GM18505 (cell line): ENCODE results near the gene SYT12.

ENCODE experiments used
- ATAC-seq: cut with Tn5 transposase; IDR thresholded peaks from one replicate; pipeline ENCODE4 v1.9.1; 2021; ENCODE audit not compliant: unreplicated experiment
- POLR2A ChIP-seq: IDR thresholded peaks from 4 replicates; pipeline ENCODE4 v1.6.1; 2011; ENCODE audit warnings: borderline replicate concordance; ENCODE audit not compliant: insufficient read depth, insufficient read length; ENCODE audit errors: extremely low read depth

The SYT12 gene

DNA sequence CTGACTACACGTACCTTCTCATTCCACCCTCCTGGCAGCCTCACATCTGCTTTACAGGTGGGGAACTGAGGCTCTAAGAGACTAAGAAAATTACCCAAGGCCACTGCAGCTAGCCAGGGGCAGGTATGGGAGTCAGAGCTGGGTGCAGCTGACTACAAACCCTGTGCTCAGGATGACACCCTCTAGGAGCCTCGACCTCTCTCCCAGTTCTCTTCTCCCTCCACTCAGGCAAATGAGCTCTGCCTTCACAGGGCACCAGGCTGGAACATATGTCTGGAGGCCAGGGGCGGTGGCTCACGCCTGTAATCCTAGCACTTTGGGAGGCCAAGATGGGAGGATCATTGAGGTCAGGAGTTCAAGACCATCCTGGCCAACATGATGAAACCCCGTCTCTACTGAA, 4.0 kb downstream of the SYT12 start:
- no peak for TF ChIP-seq POLR2A
- ATAC-seq = no peak

GRCh38 chr11:67027483-67027930, 4.6 kb downstream of the SYT12 start:
- no peak for ATAC-seq
- TF ChIP-seq POLR2A = no peak

GRCh38 chr11:67027943-67028542, 5.1 kb downstream of the SYT12 start:
- no peak for ATAC-seq

DNA sequence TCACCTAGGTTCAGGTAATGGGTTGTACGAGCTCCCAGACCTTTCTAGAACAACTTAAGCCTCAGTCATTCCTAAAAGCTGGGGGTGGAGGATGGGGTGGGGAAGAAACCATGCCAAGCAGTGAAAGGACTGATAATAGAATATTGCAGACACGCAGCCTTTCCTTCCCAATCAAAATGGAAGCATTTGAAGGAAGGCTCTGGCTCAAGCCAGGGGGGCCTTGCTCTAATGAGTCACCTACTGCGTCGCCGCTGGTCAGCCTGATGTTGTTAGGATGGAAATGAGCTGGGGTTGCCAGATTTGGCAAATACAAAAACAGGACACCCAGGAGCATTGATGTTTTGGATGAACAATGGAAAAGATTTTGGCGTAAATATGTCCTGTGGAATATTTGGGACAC, 6.2 kb downstream of the SYT12 start:
- no peak for TF ChIP-seq POLR2A
- no peak for ATAC-seq

More at GRCh38 chr11:67027943-67028542, 5.1 kb downstream of the SYT12 start:
- TF ChIP-seq POLR2A = no peak

DNA sequence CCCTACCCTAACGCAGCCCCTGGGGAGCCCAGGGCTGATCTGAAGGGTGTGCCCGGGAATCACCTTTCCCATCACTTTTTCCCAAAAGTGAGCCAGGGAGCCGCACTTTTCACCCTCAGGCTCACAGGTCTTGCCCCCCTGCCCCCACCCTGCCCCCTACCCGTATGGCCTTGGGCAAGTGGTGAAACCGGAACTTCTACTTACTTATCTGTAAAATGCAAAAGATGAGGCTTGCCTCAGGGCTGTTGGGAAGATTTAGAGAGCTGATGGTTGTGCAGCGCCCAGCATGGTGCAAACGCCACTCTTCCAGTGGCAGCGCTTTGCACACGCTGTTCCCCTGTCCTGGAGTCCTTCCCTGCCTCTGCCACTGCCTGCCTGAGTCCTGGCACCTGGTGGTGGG, 8.0 kb downstream of the SYT12 start:
- no peak for ATAC-seq
- no peak for TF ChIP-seq POLR2A

DNA sequence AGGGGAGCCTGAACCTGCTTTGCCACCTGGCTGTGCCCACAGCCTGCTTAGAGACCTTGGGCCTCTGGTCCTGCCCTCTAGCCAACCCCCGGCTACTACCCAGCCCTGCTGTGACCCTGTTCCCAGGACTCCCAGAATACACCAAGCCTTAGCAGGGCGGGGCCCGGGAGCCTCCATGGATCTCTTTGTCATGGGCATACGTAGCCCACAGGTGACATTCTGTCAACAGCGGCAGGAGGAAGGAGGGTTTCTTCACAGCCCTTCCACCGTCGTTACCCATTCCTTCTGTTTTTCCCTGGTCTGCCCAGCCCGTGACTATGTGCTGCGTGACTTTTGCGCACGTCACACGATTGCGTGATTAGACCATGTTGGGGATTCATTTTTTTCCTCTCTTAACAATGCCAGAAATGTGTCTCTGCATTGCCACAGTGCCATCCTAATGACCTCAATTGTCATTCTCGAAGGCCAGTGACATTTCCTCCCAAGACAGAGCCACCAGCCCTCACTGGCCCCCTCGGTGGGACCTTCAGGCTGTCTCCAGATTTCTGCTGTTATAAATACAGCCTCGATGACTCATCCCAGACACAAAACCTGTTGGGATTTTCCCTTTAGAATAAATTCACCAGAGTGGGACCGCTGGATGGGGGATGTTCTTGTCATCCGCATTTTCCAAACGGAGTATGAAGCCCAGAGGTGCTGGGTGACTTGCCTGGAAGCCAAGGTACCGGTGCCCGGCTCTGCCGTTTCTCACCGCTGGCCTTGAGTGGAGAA, 9.0 kb downstream of the SYT12 start:
- TF ChIP-seq POLR2A = no peak
- no peak for ATAC-seq

DNA sequence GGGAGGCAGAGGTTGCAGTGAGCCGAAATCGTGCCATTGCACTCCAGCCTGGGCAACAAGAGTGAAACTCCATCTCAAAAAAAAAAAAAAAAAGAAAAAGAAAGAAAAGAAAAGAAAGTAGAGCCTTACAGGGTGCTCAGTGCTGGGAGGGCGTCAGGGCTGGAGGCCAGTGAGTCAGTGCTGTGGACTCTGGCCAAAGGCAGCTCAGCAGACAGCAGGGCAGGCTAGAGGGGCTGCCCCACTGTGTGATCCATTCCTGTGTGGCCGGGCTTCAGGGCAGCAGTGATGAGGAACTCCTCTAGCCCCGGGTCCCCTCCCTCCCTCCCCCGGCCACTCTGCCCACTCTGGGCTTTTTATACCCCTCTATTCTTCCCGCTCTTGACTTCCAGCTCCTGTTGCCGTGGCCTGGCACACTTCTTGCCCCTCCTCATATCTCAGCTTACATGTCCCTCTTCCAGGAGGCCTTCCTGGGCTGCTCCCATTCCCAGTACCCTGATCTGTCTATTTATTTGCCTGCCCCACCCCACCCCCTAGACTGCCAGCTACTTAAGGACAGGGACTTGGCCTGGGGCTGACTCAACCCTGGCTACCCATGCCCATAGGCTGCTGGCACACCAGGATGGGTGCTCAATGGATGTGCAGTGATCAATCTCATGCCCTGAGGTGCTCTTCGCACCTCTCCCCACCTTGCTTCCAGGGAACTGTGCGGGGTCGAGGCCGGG, 10.1 kb downstream of the SYT12 start:
- no peak for TF ChIP-seq POLR2A
- ATAC-seq = no peak

- ATAC-seq = no peak
- no peak for TF ChIP-seq POLR2A
Observed at GRCh38 chr11:67033661-67034166, 10.8 kb downstream of the SYT12 start.

DNA sequence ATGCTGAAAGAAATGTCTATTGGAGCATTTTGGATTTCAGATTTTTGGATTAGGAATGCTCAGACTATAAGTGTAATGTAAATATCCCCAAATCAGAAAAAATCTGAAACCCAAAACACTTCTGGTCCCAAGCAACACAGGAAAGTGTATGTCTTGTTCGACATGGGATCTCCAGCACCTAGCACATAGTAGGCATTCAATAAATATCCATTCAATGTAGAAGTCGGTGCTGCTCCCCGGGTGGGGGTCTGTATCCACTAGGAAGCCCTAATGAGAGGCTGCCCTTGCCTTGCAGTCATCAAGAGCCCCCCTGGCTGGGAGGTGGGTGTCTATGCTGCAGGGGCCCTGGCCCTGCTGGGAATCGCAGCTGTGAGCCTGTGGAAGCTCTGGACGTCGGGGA, 11.4 kb downstream of the SYT12 start:
- no peak for ATAC-seq
- TF ChIP-seq POLR2A = no peak

DNA sequence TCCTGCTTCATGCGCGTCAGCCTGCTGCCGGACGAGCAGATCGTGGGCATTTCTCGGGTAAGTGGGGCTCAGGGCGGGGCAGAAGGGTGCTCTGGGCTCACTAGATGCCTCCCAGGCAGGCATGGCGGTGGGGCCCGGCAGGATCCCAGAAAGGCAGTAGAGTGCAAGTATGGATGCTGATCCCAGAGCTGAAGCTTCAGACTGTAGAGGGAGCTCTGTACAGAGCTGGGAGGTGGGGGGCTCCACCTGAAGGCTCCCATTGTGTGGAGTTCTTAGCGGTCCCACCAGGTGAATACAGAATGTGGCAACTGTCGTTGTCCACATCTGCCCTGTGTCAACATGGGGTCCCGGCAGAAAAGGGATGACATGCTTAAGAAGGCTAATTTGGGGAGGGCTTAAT, 17.2 kb downstream of the SYT12 start:
- TF ChIP-seq POLR2A = no peak
- no peak for ATAC-seq

DNA sequence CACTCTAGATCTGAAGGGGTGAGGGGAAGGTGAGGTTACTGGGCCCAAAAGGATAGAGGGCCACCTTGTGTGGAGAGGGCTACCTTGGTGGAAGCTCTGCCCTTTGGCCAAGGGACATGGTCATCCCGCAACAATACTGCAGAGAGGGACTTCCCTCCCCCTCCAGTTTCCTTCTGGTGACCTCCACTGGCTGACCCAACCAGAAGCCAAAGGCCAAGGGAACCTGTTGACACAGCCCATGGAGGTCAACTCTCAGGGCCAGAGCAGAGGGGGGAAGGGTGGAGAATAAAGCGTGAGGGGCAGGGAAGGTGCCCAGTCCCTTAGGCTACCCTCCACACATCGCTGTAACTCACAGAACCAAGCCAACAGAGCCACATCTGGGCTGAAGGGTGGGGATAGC, 18.7 kb downstream of the SYT12 start:
- no peak for TF ChIP-seq POLR2A
- no peak for ATAC-seq

DNA sequence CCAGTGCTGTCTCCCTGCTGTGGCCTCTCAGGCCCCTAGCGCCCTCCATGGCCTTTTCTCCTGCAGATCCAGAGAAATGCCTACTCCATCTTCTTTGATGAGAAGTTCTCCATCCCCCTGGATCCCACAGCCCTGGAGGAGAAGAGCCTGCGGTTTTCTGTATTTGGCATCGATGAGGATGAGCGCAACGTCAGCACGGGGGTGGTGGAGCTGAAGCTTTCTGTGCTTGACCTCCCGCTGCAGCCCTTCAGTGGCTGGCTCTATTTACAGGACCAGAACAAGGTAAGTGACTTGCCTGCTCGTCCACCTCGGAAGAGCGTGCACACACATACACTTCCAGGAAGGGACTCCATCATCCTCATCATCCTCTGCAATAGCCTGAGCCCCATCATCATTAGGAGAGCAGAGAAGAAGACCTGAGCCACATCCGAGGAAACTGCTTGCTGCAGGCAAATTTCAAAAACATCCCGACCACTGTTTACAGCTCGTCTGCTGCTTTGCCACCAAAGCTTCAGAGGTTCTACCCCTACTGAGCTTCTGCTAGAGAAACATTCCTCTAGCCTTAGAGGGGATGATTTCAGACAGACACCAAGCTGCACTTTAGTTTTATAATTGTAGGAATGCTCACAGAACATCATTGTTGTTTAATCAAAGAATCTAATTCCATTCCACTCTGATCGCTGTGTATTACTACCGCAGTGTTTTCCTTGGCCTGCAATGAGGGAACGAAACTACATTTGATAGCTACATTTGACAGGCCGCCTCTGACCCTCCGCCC, 20.8 kb downstream of the SYT12 start:
- ATAC-seq = no peak
- TF ChIP-seq POLR2A = no peak

- TF ChIP-seq POLR2A = no peak
- no peak for ATAC-seq
Observed at GRCh38 chr11:67044496-67044895, 21.6 kb downstream of the SYT12 start.

GRCh38 chr11:67045314-67045713, 22.4 kb downstream of the SYT12 start:
- no peak for ATAC-seq
- TF ChIP-seq POLR2A = peak; percentile 26
